SU-DHL-6 (cell line): ENCODE data around the gene PSME4.

Experiments
- H2AFZ ChIP-seq: fragments of 200-600 bp; sonication (generic); 2 replicates; pipeline ENCODE4 v1.6.1; 2014; ENCODE audit warnings: low read depth, mild to moderate bottlenecking, moderate library complexity, mixed read lengths, antibody characterized with exemption, low read length; ENCODE audit not compliant: severe bottlenecking
- H3F3A ChIP-seq: fragments of 200-600 bp; shearing (Covaris generic); 2 replicates; pipeline ENCODE4 v1.6.0; 2016; ENCODE audit warnings: antibody characterized with exemption, mild to moderate bottlenecking; ENCODE audit not compliant: insufficient read depth
- H3K27ac ChIP-seq: fragments of 200-600 bp; sonication (generic); 2 replicates; pipeline ENCODE4 v1.5.1; 2016; ENCODE audit warnings: low read depth, mild to moderate bottlenecking, low read length, moderate library complexity, mixed read lengths
- H3K27me3 ChIP-seq: fragments of 200-600 bp; sonication (generic), shearing (Covaris generic); 2 replicates; pipeline ENCODE4 v1.6.0; 2014; ENCODE audit warnings: mild to moderate bottlenecking, low read length
- H3K36me3 ChIP-seq: fragments of 200-600 bp; sonication (generic); 2 replicates; pipeline ENCODE4 v1.6.1; 2014; ENCODE audit warnings: mild to moderate bottlenecking, low read length, mixed read lengths
- H3K4me2 ChIP-seq: fragments of 300-600, 200-600 bp; shearing (Covaris generic), sonication (generic); 2 replicates; pipeline ENCODE4 v1.6.0; 2014; ENCODE audit warnings: low read length, low read depth, mild to moderate bottlenecking; ENCODE audit not compliant: poor library complexity, severe bottlenecking
- H3K4me3 ChIP-seq: fragments of 200-600 bp; sonication (generic); 2 replicates; pipeline ENCODE4 v1.5.1; 2014; ENCODE audit warnings: antibody characterized with exemption, low read length, mild to moderate bottlenecking, mixed read lengths; ENCODE audit not compliant: insufficient read depth, poor library complexity, severe bottlenecking
- H3K79me2 ChIP-seq: fragments of 200-600 bp; sonication (generic); 2 replicates; pipeline ENCODE4 v1.6.1; 2014; ENCODE audit warnings: mild to moderate bottlenecking, low read length, moderate library complexity; ENCODE audit not compliant: insufficient read depth
- H3K9ac ChIP-seq: fragments of 200-600 bp; sonication (generic); 2 replicates; pipeline ENCODE4 v1.7.0; 2014; ENCODE audit warnings: mild to moderate bottlenecking, low read length
- H3K9me2 ChIP-seq: fragments of 200-600 bp; sonication (generic); replicated peaks from 2 replicates; pipeline ENCODE4 v1.6.1; 2014; ENCODE audit warnings: low read length; ENCODE audit not compliant: insufficient read depth
- H3K9me3 ChIP-seq: fragments of 200-600 bp; sonication (generic); 2 replicates; pipeline ENCODE4 v1.6.1; 2014; ENCODE audit warnings: low read length, mixed read lengths; ENCODE audit not compliant: insufficient read depth
- H4K20me1 ChIP-seq: fragments of 200-600 bp; sonication (generic); 2 replicates; pipeline ENCODE4 v1.6.1; 2014; ENCODE audit warnings: low read depth, mild to moderate bottlenecking, antibody characterized with exemption, low read length, moderate library complexity, mixed read lengths
- CTCF ChIP-seq: fragments of 200-600 bp; sonication (generic); IDR thresholded peaks from one replicate; pipeline ENCODE4 v1.5.1; 2017; ENCODE audit warnings: antibody characterized with exemption, mild to moderate bottlenecking, low read length, moderate library complexity; ENCODE audit not compliant: insufficient read depth, poor library complexity, severe bottlenecking
- EZH2phosphoT487 ChIP-seq: fragments of 200-600 bp; sonication (generic), shearing (Covaris generic); conservative IDR thresholded peaks from 2 replicates; pipeline ENCODE4 v1.6.1; 2018; ENCODE audit warnings: mild to moderate bottlenecking, antibody characterized with exemption, low read length, moderate library complexity, mixed read lengths

Gene PSME4

GRCh38 chr2:53819634-53820033, 151.2 kb downstream of the PSME4 start:
- H3K4me2 ChIP-seq, result no peak overlapping the region
- H3K9me3 ChIP-seq, result no peaks in the 10 kb centered on the region
- H2AFZ ChIP-seq, result no peak overlapping the region
- TF ChIP-seq CTCF, result no peak
- TF ChIP-seq EZH2phosphoT487, result no peak
- H3F3A ChIP-seq, result no peaks in the 10 kb centered on the region
- H3K9ac ChIP-seq, result no peak overlapping the region
- H3K27ac ChIP-seq, result no peak overlapping the region
- no peaks in the 10 kb centered on the region for H3K79me2 ChIP-seq
- H3K27me3 ChIP-seq, result no peaks in the 10 kb centered on the region
- peaks cover 14% of the 10 kb centered on the region; the same call in 1 of the 2 replicates for H3K36me3 ChIP-seq
- H4K20me1 ChIP-seq, result no peaks in the 10 kb centered on the region
- H3K9me2 ChIP-seq, result no peaks in the 10 kb centered on the region
- no peak overlapping the region for H3K4me3 ChIP-seq

- no peaks in the 10 kb centered on the region for H3K9me2 ChIP-seq
- no peaks in the 10 kb centered on the region for H3K9me3 ChIP-seq
- H3K4me3 ChIP-seq, result no peak overlapping the region
- no peak overlapping the region for H2AFZ ChIP-seq
- no peak overlapping the region for H3K27ac ChIP-seq
- H3F3A ChIP-seq, result no peaks in the 10 kb centered on the region
- H3K79me2 ChIP-seq, result no peaks in the 10 kb centered on the region
- peaks cover 18% of the 10 kb centered on the region; the same call in 1 of the 2 replicates for H3K36me3 ChIP-seq
- no peaks in the 10 kb centered on the region for H3K27me3 ChIP-seq
- no peak overlapping the region for H3K4me2 ChIP-seq
- TF ChIP-seq EZH2phosphoT487 (no peak), CTCF (no peak)
- no peaks in the 10 kb centered on the region for H4K20me1 ChIP-seq
- no peak overlapping the region for H3K9ac ChIP-seq
Observed at GRCh38 chr2:53818854-53819435, 151.8 kb downstream of the PSME4 start.
